ENCODE data around the gene GNAI2.

The GNAI2 gene

DNA sequence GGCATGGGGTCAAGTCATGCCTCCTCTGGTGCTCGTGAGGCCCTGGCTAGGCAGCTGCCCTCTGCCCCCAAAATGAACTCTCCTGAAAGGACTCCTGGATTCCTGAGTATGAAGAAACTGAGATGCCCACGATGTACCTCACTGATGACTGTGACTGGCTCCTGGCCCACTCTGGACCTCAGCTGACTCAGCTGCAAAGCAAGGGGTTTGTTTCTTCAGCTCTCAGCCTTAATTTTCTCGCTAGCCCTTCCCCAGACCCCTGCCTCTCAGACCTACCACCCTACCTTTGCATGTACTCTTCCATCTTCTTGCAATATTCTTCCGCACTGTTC, 5.2 kb upstream of the GNAI2 start:
- TF ChIP-seq NFIC (IDR thresholded peaks at IDR 0.05) (no peak), TEAD4 (IDR thresholded peaks at IDR 0.05) (no peak), CEBPB (IDR thresholded peaks at IDR 0.05) (no peak), CREB1 (IDR thresholded peaks at IDR 0.05; ENCODE audit: low read depth) (no peak), TCF12 (IDR thresholded peaks at IDR 0.05; ENCODE audit: low read depth) (no peak), EGR1 (IDR thresholded peaks at IDR 0.05) (no peak), FOXM1 (IDR thresholded peaks at IDR 0.05; ENCODE audit: borderline replicate concordance, low read depth) (no peak), YY1 (IDR thresholded peaks at IDR 0.05; ENCODE audit: low read depth) (no peak), ZBTB7A (IDR thresholded peaks at IDR 0.05; ENCODE audit: low read depth) (no peak), EP300 (IDR thresholded peaks at IDR 0.05; ENCODE audit: borderline replicate concordance) (no peak), TAF1 (IDR thresholded peaks at IDR 0.05; ENCODE audit: low read depth) (no peak), RAD21 (IDR thresholded peaks at IDR 0.05; ENCODE audit: low read depth) (no peak)
- TF ChIP-seq, protein P1, sequence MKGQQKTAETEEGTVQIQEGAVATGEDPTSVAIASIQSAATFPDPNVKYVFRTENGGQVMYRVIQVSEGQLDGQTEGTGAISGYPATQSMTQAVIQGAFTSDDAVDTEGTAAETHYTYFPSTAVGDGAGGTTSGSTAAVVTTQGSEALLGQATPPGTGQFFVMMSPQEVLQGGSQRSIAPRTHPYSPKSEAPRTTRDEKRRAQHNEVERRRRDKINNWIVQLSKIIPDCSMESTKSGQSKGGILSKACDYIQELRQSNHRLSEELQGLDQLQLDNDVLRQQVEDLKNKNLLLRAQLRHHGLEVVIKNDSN (IDR thresholded peaks at IDR 0.05): no peak
- TF ChIP-seq, protein P2, sequence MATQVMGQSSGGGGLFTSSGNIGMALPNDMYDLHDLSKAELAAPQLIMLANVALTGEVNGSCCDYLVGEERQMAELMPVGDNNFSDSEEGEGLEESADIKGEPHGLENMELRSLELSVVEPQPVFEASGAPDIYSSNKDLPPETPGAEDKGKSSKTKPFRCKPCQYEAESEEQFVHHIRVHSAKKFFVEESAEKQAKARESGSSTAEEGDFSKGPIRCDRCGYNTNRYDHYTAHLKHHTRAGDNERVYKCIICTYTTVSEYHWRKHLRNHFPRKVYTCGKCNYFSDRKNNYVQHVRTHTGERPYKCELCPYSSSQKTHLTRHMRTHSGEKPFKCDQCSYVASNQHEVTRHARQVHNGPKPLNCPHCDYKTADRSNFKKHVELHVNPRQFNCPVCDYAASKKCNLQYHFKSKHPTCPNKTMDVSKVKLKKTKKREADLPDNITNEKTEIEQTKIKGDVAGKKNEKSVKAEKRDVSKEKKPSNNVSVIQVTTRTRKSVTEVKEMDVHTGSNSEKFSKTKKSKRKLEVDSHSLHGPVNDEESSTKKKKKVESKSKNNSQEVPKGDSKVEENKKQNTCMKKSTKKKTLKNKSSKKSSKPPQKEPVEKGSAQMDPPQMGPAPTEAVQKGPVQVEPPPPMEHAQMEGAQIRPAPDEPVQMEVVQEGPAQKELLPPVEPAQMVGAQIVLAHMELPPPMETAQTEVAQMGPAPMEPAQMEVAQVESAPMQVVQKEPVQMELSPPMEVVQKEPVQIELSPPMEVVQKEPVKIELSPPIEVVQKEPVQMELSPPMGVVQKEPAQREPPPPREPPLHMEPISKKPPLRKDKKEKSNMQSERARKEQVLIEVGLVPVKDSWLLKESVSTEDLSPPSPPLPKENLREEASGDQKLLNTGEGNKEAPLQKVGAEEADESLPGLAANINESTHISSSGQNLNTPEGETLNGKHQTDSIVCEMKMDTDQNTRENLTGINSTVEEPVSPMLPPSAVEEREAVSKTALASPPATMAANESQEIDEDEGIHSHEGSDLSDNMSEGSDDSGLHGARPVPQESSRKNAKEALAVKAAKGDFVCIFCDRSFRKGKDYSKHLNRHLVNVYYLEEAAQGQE (IDR thresholded peaks at IDR 0.05; ENCODE audit: low read depth): no peak
- TF ChIP-seq, protein P3, sequence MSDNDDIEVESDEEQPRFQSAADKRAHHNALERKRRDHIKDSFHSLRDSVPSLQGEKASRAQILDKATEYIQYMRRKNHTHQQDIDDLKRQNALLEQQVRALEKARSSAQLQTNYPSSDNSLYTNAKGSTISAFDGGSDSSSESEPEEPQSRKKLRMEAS (IDR thresholded peaks at IDR 0.05): no peak

DNA sequence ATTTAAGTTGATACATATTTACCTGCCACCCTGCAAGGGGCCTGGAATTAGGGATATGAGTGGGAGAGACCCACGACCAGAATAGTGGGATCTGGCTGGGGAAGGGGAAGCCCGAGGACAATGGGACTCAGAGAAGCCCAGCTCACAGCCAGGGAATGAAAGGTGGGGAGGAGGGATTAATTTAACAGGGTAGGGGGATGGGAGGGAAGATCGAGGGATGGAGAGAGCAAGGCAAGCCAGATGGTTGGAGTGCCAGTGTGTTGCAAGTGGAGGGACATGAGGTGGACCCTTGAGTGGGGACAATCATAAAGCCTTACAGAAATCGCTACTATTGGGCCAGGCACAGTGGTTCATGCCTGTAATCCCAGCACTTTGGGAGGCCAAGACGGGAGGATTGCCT, 4.4 kb upstream of the GNAI2 start:
- TF ChIP-seq YY1 (IDR thresholded peaks at IDR 0.05; ENCODE audit: low read depth): no peak
- TF ChIP-seq FOXM1 (IDR thresholded peaks at IDR 0.05; ENCODE audit: borderline replicate concordance, low read depth): no peak
- no peak for TF ChIP-seq RAD21 (IDR thresholded peaks at IDR 0.05; ENCODE audit: low read depth)
- TF ChIP-seq, protein P1 (IDR thresholded peaks at IDR 0.05): no peak
- no peak for TF ChIP-seq EGR1 (IDR thresholded peaks at IDR 0.05)
- TF ChIP-seq EP300 (IDR thresholded peaks at IDR 0.05; ENCODE audit: borderline replicate concordance): no peak

DNA sequence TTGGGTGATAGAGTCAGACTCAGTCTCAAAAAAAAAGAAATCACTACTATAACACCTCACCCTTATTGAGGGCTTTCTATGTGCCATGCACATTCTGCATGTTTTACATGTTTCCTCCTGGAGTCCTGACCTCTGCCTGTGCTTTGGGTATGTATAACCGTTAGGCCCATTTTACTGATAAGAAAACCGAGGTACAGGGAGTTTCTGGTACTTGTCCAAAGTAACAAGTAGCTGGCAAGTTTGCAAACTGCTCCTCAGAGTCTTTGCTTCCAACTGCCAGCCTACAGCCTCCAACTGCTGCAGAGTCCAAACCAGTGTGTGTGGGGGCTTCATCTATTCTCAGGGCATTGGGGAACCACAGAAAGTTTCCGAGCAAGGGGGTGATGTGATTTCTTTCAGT, 3.7 kb upstream of the GNAI2 start:
- TF ChIP-seq TEAD4 (IDR thresholded peaks at IDR 0.05) (no peak), CREB1 (IDR thresholded peaks at IDR 0.05; ENCODE audit: low read depth) (no peak), RAD21 (IDR thresholded peaks at IDR 0.05; ENCODE audit: low read depth) (no peak), FOXM1 (IDR thresholded peaks at IDR 0.05; ENCODE audit: borderline replicate concordance, low read depth) (no peak)

DNA sequence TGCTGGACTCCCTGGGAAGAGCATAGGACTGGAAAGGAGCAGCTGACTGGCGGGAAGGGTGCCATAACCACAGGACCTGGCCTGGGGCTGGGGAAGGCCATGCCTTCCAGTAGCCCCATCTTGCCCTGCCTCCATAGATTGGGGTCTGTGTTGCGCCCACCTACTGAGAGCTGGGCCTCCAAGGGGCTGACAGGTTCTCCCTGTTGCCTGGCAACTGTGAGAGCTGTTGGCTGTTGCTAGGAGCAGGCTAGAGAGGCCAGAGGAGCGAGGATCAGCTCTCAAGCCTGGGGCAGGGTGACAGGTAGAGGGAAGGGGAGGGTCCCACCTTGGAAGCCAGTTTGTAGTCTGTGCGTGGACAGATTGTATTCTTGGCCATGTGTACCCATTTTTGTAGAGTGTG, 2.8 kb upstream of the GNAI2 start:
- TF ChIP-seq CEBPB (IDR thresholded peaks at IDR 0.05) (no peak), TCF12 (IDR thresholded peaks at IDR 0.05; ENCODE audit: low read depth) (no peak), TAF1 (IDR thresholded peaks at IDR 0.05; ENCODE audit: low read depth) (no peak), TEAD4 (IDR thresholded peaks at IDR 0.05) (no peak)
- TF ChIP-seq, protein P2 (IDR thresholded peaks at IDR 0.05; ENCODE audit: low read depth): no peak

DNA sequence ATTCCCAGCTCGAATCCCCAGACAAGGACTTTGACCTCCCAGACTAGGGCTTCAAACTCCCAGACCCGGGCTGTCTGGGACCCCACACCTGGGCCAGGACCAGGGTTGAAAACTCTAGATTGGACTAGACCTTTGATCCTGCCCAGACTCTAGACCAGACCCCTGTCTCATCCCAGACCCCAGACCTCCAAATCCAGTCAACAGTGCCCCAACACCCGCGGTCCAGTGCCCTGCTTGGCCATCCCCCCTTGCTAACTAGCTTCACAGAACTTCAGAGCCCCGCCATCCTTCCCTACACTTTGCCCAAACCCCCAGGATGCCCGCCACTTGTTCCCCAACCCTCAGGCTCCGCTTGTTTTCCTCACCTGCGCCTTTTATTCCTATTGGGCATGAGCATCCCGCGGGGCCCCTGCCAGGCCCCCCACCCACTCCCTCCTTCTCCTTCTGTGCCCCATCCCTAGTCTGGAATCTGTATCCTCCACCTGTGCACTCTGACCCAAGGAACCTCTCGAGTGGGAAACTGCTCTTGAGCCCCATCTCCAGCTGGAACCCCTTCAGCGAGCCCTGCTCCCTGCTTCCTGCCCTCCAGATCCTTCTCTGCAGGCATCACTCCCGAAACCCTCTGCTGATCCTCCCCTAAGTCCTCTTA, 604 bp downstream of the GNAI2 start:
- TF ChIP-seq ZBTB7A (IDR thresholded peaks at IDR 0.05; ENCODE audit: low read depth) (no peak), TEAD4 (IDR thresholded peaks at IDR 0.05) (no peak), TCF12 (IDR thresholded peaks at IDR 0.05; ENCODE audit: low read depth) (no peak), YY1 (IDR thresholded peaks at IDR 0.05; ENCODE audit: low read depth) (no peak), EGR1 (IDR thresholded peaks at IDR 0.05) (no peak), TAF1 (IDR thresholded peaks at IDR 0.05; ENCODE audit: low read depth) (no peak), CEBPB (IDR thresholded peaks at IDR 0.05) (no peak), NFIC (IDR thresholded peaks at IDR 0.05) (no peak), FOXM1 (IDR thresholded peaks at IDR 0.05; ENCODE audit: borderline replicate concordance, low read depth) (no peak), CREB1 (IDR thresholded peaks at IDR 0.05; ENCODE audit: low read depth) (no peak), EP300 (IDR thresholded peaks at IDR 0.05; ENCODE audit: borderline replicate concordance) (no peak), RAD21 (IDR thresholded peaks at IDR 0.05; ENCODE audit: low read depth) (no peak)
- TF ChIP-seq, protein P3 (IDR thresholded peaks at IDR 0.05): no peak
- TF ChIP-seq, protein P2 (IDR thresholded peaks at IDR 0.05; ENCODE audit: low read depth): no peak
- TF ChIP-seq, protein P1 (IDR thresholded peaks at IDR 0.05): no peak
